Retinal pigment epithelial cell (primary cell): ENCODE data around the gene REEP6.
"Not testable (repeated sequence)": the region's sequence is repeated elsewhere in the genome, so short reads cannot be mapped to it uniquely, and the experiment has no call there.

Experiments used
- DNase-seq: peaks from one replicate; pipeline ENCODE4 v3.0.0-alpha.2; 2010; ENCODE audit warnings: low read depth
- H3K4me3 ChIP-seq: 2 replicates; pipeline ENCODE4 v1.5.1; 2011; ENCODE audit warnings: mild to moderate bottlenecking, low read length, control low read depth, moderate library complexity
- TF ChIP-seq, protein P1 (sequence below): conservative IDR thresholded peaks from 2 replicates; pipeline ENCODE4 v1.5.1; 2011; ENCODE audit warnings: low read depth, low read length, control low read depth, inconsistent platforms

The REEP6 gene

GRCh38 chr19:1495051-1495798, 4.2 kb downstream of the REEP6 start:
- DNase-seq = no peak
- H3K4me3 ChIP-seq = no peak overlapping the region
- TF ChIP-seq, protein P1, sequence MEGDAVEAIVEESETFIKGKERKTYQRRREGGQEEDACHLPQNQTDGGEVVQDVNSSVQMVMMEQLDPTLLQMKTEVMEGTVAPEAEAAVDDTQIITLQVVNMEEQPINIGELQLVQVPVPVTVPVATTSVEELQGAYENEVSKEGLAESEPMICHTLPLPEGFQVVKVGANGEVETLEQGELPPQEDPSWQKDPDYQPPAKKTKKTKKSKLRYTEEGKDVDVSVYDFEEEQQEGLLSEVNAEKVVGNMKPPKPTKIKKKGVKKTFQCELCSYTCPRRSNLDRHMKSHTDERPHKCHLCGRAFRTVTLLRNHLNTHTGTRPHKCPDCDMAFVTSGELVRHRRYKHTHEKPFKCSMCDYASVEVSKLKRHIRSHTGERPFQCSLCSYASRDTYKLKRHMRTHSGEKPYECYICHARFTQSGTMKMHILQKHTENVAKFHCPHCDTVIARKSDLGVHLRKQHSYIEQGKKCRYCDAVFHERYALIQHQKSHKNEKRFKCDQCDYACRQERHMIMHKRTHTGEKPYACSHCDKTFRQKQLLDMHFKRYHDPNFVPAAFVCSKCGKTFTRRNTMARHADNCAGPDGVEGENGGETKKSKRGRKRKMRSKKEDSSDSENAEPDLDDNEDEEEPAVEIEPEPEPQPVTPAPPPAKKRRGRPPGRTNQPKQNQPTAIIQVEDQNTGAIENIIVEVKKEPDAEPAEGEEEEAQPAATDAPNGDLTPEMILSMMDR = no peak

DNA sequence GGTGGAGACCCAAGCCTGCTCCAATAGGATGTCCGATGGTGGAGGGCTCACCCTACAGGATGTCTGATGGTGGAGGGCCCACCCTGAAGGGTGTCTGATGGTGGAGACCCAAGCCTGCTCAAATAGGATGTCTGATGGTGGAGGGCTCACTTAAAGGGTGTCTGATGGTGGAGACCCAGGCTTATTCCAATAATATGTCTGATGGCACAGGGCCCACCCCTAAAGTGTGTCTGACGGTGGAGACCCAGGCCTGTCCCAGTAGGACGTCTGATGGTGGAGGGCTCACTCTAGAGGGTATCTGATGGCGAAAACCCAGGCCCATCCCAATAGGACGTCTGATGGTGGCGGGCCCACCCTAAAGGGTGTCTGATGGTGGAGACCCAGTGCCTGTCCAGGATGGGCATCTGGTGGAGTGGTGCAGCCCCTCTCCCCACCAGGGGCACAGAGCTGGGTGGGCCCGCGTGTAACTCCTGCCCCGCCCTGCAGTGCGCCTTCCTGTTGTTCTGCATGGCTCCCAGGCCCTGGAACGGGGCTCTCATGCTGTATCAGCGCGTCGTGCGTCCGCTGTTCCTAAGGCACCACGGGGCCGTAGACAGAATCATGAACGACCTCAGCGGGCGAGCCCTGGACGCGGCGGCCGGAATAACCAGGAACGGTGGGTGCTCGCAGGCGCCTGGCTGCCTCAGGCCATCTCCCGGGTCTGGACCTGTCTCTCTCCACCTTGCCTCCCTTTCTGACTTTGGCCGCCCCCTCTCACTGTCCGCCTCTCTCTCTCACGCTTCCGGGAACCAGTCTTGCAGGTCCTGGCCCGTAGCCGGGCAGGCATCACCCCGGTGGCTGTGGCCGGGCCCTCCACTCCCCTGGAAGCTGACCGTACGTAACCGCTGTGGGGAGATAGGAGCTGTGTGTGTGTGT, 5.1 kb downstream of the REEP6 start:
- TF ChIP-seq, protein P1 = no peak
- no peak for DNase-seq
- no peak overlapping the region for H3K4me3 ChIP-seq

GRCh38 chr19:1496714-1497577, 6.0 kb downstream of the REEP6 start:
- TF ChIP-seq, protein P1 = no peak
- DNase-seq = no peak
- no peak overlapping the region for H3K4me3 ChIP-seq

GRCh38 chr19:1497578-1498235, 6.7 kb downstream of the REEP6 start:
- TF ChIP-seq, protein P1 = no peak
- DNase-seq = no peak
- H3K4me3 ChIP-seq = no peak overlapping the region

- DNase-seq, H3K4me3 ChIP-seq: not testable (repeated sequence)
These were observed 8.2 kb downstream of the REEP6 start for GRCh38 chr19:1499231-1499630.

DNA sequence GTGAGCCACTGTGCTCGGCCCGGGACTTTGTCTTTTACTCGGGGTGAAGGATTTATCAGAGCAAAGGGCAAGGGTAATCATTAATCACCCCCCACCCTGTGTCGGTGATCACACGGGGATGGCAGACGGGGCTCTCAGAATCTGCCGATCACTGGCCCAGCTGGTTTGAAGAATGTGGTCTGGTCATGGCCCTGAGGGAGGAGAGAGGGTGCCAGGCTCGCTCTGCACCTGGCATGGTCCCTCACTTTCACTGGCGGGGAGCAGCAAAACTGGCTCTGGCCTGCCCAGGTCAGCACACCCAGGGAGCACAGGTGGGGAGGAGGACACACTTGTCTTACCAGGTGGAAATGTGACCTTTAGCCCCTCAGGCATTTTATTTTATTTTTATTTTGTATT, 10.2 kb downstream of the REEP6 start:
- H3K4me3 ChIP-seq = no peak overlapping the region
- no peak for DNase-seq
- TF ChIP-seq, protein P1 = no peak
